GOT3 (cell line): ENCODE results near the gene PTPRT.
"Not testable (repeated sequence)": the region's sequence is repeated elsewhere in the genome, so short reads cannot be mapped to it uniquely, and the experiment has no call there.

Experiments
- DNase-seq: peaks from one replicate; lab custom pipeline; 2025; ENCODE audit warnings: mixed read lengths; lab: John Stamatoyannopoulos, UW

Gene PTPRT

GRCh38 chr20:42281801-42282200, 907.9 kb downstream of the PTPRT start:
- no peak for DNase-seq

GRCh38 chr20:42276718-42277602, 912.7 kb downstream of the PTPRT start:
- DNase-seq, result no peak

GRCh38 chr20:42274986-42275385, 914.7 kb downstream of the PTPRT start:
- DNase-seq, result no peak

- DNase-seq, result no peak
These were observed 917.2 kb downstream of the PTPRT start for GRCh38 chr20:42272516-42272915.

- no peak for DNase-seq
These were observed 919.2 kb downstream of the PTPRT start for GRCh38 chr20:42270539-42270938.

GRCh38 chr20:42267793-42268384, 921.8 kb downstream of the PTPRT start:
- DNase-seq, result no peak

GRCh38 chr20:42261766-42262270, 927.9 kb downstream of the PTPRT start:
- DNase-seq, result no peak

- no peak for DNase-seq
These were observed 929.5 kb downstream of the PTPRT start for GRCh38 chr20:42260184-42260583.

- DNase-seq, result no peak
These were observed 930.3 kb downstream of the PTPRT start for GRCh38 chr20:42259389-42259788.

- no peak for DNase-seq
These were observed 931.0 kb downstream of the PTPRT start for GRCh38 chr20:42258564-42259302.

- no peak for DNase-seq
These were observed 933.9 kb downstream of the PTPRT start for GRCh38 chr20:42255821-42256220.

- no peak for DNase-seq
These were observed 935.0 kb downstream of the PTPRT start for GRCh38 chr20:42254673-42255072.

- DNase-seq, result no peak
These were observed 937.6 kb downstream of the PTPRT start for GRCh38 chr20:42252116-42252515.

GRCh38 chr20:42218621-42219374, 970.9 kb downstream of the PTPRT start:
- no peak for DNase-seq

GRCh38 chr20:42214074-42214473, 975.6 kb downstream of the PTPRT start:
- no peak for DNase-seq

GRCh38 chr20:42212391-42212790, 977.3 kb downstream of the PTPRT start:
- DNase-seq, result no peak

- DNase-seq, result not testable (repeated sequence)
These were observed 983.1 kb downstream of the PTPRT start for GRCh38 chr20:42206557-42206956.

- no peak for DNase-seq
These were observed 985.5 kb downstream of the PTPRT start for GRCh38 chr20:42204109-42204660.

GRCh38 chr20:42197599-42197998, 992.1 kb downstream of the PTPRT start:
- no peak for DNase-seq

- DNase-seq, result no peak
These were observed 996.6 kb downstream of the PTPRT start for GRCh38 chr20:42193119-42193518.

GRCh38 chr20:42192321-42192720, 997.4 kb downstream of the PTPRT start:
- no peak for DNase-seq
